Measurements from ENCODE around the gene TUBGCP2.

Gene TUBGCP2

DNA sequence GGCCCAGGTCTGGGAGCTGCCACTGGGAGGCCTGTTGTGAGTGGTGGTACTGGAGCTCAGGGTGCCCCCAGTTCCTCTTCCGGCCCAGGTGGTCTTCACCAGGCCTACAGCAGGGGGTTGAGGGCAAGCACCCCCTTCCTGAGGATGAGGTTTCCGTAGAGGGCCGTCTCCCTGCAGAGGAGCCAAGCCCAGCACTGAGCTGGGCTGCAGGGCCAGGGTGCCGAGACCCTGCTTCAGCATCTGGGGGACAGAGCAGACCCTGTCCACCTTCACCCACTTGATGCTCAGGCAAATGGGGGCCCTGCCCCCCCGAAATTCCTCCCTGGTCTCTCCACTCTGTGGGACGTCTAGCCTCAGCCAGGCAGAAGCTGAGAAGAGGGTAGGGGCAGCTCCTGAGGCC is 46.6 kb upstream of the TUBGCP2 start:
- Histone ChIP-seq H3K4me3 (replicated peaks; ENCODE audit: low read depth, low read length) (no peak overlapping the region), H3K27me3 (replicated peaks; ENCODE audit: control insufficient read depth, insufficient read depth, low read length) (no peaks in the 10 kb centered on the region), H3K36me3 (ENCODE audit: control insufficient read depth, insufficient read depth, low read length) (no peaks in the 10 kb centered on the region; the same call in 1 of the 2 replicates)
- no peak for DNase-seq (ENCODE audit: extremely low read depth, insufficient read length)
- TF ChIP-seq, protein P1, sequence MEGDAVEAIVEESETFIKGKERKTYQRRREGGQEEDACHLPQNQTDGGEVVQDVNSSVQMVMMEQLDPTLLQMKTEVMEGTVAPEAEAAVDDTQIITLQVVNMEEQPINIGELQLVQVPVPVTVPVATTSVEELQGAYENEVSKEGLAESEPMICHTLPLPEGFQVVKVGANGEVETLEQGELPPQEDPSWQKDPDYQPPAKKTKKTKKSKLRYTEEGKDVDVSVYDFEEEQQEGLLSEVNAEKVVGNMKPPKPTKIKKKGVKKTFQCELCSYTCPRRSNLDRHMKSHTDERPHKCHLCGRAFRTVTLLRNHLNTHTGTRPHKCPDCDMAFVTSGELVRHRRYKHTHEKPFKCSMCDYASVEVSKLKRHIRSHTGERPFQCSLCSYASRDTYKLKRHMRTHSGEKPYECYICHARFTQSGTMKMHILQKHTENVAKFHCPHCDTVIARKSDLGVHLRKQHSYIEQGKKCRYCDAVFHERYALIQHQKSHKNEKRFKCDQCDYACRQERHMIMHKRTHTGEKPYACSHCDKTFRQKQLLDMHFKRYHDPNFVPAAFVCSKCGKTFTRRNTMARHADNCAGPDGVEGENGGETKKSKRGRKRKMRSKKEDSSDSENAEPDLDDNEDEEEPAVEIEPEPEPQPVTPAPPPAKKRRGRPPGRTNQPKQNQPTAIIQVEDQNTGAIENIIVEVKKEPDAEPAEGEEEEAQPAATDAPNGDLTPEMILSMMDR (IDR thresholded peaks at IDR 0.05; ENCODE audit: insufficient read depth, low read length, poor library complexity, severe bottlenecking): no peak

DNA sequence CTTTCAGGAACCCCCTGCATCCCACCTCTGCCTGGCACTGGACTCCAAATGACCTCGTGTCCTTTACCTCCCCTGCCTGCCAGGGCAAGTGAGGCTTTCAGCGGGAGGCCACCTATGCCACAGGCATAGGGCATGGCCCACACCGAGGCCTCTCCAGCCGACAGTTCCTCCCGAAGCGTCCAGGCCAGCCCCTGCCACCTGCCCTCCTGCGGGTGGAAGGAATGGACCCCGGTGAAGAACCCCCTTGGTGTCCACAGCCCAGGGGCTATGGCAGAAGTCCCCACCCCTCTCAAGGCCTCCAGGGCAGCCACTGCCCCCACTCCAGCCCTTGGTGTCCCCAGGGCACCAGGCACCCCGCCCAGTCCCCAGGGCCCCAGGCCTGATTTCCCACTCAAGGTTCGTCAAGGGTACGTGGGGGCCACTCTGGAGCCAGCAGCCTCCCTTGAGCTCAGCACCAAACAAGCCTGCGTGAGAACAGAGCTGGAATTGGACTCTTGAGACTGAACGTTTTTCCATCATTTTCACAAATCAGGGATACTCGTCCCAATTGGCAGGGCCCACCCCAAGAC is 46.1 kb upstream of the TUBGCP2 start:
- Histone ChIP-seq H3K4me3 (replicated peaks; ENCODE audit: low read depth, low read length) (no peak overlapping the region), H3K36me3 (ENCODE audit: control insufficient read depth, insufficient read depth, low read length) (no peaks in the 10 kb centered on the region; the same call in 1 of the 2 replicates), H3K27me3 (replicated peaks; ENCODE audit: control insufficient read depth, insufficient read depth, low read length) (no peaks in the 10 kb centered on the region; the same call in 1 of the 2 replicates)
- DNase-seq (ENCODE audit: extremely low read depth, insufficient read length): no peak
- TF ChIP-seq, protein P1 (IDR thresholded peaks at IDR 0.05; ENCODE audit: insufficient read depth, low read length, poor library complexity, severe bottlenecking): no peak

DNA sequence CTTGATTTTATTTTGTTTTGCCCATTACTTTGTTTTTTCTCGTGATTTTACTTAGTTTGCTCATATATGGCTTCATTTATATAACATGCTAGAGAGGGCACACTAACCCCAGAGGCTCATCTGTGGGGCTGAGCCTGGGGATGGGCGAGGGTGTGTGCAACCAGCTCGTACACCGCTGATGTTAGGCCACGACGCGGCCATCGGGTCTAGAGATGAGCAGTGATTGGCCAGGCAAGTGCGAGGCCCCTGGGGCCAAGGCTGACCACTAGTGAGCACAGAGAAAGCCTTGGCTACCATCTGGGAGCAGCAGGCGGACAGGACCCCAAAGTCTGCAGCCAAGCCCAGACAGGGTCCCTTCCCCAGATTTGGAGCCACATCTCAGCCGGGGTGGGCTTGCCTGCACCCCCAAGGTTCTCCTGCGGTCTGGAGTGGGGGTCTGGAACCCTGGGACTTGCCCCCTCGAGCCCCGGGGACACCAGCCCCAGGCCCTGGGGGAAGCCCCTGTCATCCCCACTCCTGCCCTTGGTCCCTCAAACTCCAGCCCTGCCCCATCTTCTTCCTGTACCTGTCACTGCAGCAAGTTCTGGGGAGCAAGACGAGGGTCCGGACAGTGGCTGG is 45.4 kb upstream of the TUBGCP2 start:
- H3K27me3 ChIP-seq (replicated peaks; ENCODE audit: control insufficient read depth, insufficient read depth, low read length): no peaks in the 10 kb centered on the region; the same call in 1 of the 2 replicates
- no peak overlapping the region for H3K4me3 ChIP-seq (replicated peaks; ENCODE audit: low read depth, low read length)
- DNase-seq (ENCODE audit: extremely low read depth, insufficient read length): no peak
- no peaks in the 10 kb centered on the region; the same call in 1 of the 2 replicates for H3K36me3 ChIP-seq (ENCODE audit: control insufficient read depth, insufficient read depth, low read length)
- TF ChIP-seq, protein P1 (IDR thresholded peaks at IDR 0.05; ENCODE audit: insufficient read depth, low read length, poor library complexity, severe bottlenecking): no peak

DNA sequence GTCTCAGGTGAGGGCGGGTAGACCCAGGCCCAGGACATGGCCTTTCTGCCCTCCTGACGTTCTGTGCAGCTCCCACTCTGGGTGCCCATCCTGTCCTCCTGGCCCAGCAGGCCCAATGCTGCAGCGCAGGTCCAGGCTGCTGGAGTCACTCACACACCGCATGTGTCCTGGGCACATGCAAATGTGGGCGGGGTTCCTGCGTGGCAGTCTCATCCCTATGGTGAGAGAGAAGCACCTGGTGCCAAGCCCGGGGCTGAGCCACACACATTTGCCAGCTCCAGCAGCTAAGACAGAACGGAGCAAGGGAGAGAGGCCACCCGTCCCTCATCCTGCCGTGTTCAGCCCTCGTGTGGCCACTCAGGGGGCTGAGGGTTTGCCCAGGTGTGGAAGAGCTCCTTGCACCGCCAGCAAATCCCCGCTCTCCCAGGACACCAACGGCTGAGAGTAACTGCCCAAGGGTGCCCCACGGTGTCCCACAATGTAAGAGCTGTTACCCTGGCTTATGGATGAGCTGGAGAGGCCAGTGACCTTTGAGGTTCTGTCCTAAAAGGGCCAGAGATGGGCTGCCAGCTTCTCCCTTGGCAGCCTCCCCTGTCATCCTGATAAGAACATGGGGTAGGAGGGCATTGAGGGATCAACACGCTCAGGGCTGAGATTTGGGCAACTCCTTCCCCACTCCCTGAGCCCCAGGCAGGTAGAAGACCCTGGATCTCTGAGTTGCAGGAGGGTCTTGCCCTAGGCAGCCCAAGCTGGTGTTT is 44.7 kb upstream of the TUBGCP2 start:
- Histone ChIP-seq H3K27me3 (replicated peaks; ENCODE audit: control insufficient read depth, insufficient read depth, low read length) (no peaks in the 10 kb centered on the region; the same call in 1 of the 2 replicates), H3K4me3 (replicated peaks; ENCODE audit: low read depth, low read length) (no peak overlapping the region), H3K36me3 (ENCODE audit: control insufficient read depth, insufficient read depth, low read length) (no peaks in the 10 kb centered on the region; the same call in 1 of the 2 replicates)
- TF ChIP-seq, protein P1 (IDR thresholded peaks at IDR 0.05; ENCODE audit: insufficient read depth, low read length, poor library complexity, severe bottlenecking): no peak
- DNase-seq (ENCODE audit: extremely low read depth, insufficient read length): no peak

DNA sequence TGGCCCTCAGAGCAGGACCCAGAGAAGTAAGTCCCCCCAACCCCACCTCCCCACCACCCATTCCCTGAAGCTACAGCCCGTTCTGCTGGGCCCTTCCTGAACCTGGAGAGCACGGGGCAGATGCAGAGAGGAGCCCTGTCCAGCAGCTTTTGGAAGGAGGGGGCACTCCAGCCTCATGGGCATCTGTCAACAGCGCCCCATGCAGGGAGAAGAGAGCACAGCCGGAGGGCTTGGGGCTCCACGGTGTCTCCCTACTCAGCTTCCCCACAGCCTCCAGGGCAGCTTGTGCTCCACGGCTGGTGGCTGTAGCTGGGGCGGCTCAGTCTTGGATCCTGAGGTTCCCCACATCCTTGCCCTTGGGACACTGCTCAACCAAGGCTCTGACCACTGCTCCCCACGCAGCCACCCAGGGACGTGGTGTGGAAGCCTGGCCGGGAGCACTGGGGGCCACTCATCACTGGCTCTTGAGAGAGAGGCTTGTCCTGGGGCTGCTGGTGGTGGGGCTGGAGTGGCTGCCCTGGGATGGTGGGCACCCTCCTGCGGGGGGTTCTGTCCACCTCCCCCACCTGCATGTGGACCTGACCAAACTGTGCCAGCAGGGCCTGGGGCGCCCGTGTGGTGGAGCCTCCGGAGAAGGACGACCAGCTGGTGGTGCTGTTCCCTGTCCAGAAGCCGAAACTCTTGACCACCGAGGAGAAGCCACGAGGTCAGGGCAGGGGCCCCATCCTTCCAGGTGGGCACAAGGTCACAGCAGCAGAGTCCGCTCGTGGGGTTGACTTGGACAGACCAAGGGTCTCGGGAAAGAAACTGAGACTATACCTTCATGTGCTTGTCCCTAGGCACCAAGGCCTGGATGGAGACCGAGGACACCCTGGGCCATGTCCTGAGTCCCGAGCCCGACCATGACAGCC is 43.0 kb upstream of the TUBGCP2 start:
- TF ChIP-seq, protein P1 (IDR thresholded peaks at IDR 0.05; ENCODE audit: insufficient read depth, low read length, poor library complexity, severe bottlenecking): no peak
- no peak overlapping the region for H3K4me3 ChIP-seq (replicated peaks; ENCODE audit: low read depth, low read length)
- H3K36me3 ChIP-seq (ENCODE audit: control insufficient read depth, insufficient read depth, low read length): no peaks in the 10 kb centered on the region; the same call in 1 of the 2 replicates
- H3K27me3 ChIP-seq (replicated peaks; ENCODE audit: control insufficient read depth, insufficient read depth, low read length): no peaks in the 10 kb centered on the region; the same call in 1 of the 2 replicates
- DNase-seq (ENCODE audit: extremely low read depth, insufficient read length): no peak
